Epithelial cell of proximal tubule (primary cell): ENCODE results near the gene ALOX15B. TPM values are rescaled to one million over a fixed set of nuclear protein-coding genes. Genes with fewer than 3 reads are reported as not detected.

Experiments used
- DNase-seq: peaks from one replicate; pipeline ENCODE4 v3.0.0-alpha.2; 2011; ENCODE audit warnings: low read depth
- H3K4me3 ChIP-seq: 2 replicates; pipeline ENCODE4 v1.5.1; 2011; ENCODE audit warnings: low read depth, mild to moderate bottlenecking, low read length
- total RNA-seq: library from RNA; depleted of rRNA; stranded (reverse); fragments of >200 nt; gene quantifications from 2 replicates; pipeline ENCODE4 v1.2.3, GENCODE V29; 2015
- TF ChIP-seq, protein P1 (sequence below): conservative IDR thresholded peaks from 2 replicates; pipeline ENCODE4 v1.5.1; 2012; ENCODE audit warnings: low read depth, mild to moderate bottlenecking, low read length

ALOX15B gene
- total RNA-seq, 1 donor from 2014 or later, result 1.3 TPM

DNA sequence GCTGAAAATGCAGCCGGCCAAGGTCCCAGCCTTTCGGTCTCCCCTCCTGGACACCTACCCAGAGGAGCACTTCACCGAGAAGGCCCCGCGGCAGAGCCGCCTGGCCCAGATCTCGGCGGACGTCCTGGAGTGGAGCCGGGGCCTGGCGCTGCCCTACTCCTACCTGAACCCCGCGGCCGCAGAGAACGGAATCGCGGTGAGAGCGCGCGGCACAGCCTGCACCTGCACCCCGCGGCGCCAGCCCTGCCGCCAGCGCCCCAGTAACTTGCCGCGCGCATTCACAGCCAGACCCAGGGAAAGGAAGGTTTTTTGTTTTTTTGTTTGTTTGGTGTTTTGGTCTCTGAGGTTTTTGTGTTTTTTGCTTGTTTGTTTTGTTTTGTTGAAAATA, 33.5 kb downstream of the ALOX15B start:
- DNase-seq, result no peak
- TF ChIP-seq, protein P1, sequence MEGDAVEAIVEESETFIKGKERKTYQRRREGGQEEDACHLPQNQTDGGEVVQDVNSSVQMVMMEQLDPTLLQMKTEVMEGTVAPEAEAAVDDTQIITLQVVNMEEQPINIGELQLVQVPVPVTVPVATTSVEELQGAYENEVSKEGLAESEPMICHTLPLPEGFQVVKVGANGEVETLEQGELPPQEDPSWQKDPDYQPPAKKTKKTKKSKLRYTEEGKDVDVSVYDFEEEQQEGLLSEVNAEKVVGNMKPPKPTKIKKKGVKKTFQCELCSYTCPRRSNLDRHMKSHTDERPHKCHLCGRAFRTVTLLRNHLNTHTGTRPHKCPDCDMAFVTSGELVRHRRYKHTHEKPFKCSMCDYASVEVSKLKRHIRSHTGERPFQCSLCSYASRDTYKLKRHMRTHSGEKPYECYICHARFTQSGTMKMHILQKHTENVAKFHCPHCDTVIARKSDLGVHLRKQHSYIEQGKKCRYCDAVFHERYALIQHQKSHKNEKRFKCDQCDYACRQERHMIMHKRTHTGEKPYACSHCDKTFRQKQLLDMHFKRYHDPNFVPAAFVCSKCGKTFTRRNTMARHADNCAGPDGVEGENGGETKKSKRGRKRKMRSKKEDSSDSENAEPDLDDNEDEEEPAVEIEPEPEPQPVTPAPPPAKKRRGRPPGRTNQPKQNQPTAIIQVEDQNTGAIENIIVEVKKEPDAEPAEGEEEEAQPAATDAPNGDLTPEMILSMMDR, result no peak

DNA sequence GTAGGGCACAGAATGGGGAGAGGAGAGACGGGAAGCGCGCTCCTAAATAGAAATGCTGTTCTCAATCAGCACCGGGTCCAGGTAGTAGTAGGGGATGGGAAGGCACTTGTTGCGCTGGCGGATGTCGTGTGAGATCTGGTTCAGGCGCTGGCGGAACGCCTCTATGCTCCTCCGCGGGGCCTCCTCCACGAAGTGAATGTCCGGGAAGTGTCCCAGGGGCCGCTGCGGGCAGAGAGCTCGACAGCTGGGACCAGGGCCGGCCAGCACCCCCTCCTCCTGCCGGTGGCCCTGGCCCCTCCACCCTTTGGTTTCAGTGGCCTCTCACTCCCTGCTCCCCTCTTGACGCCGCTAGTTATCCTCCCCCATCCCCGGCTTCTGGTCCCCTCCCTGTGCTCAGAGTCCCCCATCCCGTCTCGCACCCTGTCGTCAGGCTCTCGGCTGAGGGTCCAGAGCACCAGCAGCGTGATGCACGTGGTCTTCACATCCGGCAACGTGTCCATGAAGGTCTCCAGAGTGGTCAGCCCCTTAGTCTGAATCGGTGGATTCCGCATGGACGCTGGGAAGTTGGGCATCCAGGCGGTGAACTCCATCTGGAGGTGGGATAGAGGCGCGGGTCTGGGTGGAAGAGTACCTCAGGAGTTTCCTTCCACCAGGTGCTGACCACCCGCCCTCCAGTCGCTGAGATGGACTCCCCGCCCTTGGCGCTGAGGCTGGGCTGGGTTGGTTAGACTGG, 34.0 kb downstream of the ALOX15B start:
- H3K4me3 ChIP-seq, result no peak overlapping the region
- TF ChIP-seq, protein P1, result no peak
- DNase-seq, result no peak

More for the DNA sequence above, 33.5 kb downstream of the ALOX15B start:
- H3K4me3 ChIP-seq, result no peak overlapping the region

DNA sequence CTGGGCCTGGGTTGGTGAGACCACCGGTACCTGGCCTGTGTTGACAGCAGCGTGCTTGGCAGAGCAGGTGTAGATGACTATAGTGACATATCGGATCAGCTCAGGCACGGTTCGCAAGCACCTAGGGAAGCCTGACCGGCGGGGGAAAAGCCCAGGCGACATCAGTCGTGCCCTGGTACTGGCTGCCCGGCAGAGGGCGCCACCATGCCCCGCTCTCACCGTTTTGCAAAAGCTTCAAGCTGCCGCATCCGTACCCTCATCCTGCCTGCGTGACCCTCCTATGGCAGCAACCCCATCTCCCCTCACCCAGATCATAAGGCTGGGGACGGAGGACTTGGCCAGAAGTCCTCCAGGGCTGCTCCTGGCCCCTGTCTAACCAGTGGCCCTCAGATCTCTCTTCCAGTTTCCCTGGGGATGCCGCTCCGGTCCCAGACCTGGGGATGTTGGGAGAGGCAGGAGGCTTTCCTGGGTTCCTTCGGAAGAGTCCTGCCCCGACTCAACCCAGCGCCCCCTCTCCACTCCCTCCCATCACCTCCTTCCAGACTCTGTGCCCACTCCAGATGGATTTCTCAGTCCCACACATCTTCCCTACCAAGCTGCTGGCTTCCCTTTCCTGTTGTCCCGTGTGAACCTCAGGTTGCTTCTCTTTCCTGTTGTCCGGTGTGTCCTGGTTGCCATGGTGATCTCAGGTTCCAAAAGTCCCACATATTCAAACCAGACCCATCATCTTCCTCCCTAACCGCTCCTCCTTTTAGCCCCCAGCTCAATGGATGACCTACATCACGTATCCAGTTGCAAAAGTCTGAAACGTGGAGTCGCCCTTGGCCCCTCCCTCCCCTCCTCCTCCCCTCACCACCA, 35.0 kb downstream of the ALOX15B start:
- no peak for DNase-seq
- TF ChIP-seq, protein P1, result peak; percentile 88
- H3K4me3 ChIP-seq, result no peak overlapping the region

DNA sequence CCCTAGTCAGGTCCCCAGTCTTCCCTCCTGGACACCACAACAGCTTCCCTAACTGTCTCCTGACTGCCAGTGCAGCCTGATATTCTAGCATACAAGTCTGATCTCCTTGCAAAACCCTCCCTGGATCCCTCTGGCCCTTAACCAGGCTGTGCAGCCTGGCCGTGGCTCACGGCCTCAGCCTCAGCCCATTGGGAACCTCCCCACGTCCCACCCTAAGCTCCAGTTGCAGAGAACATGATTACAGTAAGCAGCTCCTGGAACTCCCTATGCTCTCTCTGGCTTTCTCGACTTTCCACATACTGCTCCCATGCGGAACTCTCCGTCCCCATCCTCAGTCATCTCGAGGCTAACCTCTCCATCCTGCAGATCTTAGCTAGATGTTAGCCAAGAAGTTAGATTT, 35.7 kb downstream of the ALOX15B start:
- no peak for DNase-seq
- TF ChIP-seq, protein P1, result no peak
- H3K4me3 ChIP-seq, result no peak overlapping the region

DNA sequence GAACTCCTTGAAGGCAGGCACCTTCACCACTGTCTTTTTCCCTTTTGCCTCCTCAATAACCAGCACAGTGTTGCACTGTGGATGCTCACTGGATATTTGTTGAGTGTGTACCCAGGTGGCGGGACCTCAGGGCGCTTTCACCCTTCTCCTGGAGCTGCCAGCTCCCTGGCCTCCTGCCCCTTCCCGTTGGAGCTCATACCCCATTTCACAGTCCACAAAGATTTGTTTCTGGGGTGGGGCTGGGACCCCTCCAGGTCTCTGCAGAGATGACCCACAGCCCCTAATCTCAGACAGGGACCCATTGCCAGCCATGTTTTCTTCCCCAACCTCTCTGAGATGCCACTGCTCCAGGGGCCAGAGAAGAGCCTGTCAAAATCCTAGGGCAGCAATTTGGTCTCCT, 36.2 kb downstream of the ALOX15B start:
- no peak overlapping the region for H3K4me3 ChIP-seq
- TF ChIP-seq, protein P1, result no peak
- DNase-seq, result no peak

DNA sequence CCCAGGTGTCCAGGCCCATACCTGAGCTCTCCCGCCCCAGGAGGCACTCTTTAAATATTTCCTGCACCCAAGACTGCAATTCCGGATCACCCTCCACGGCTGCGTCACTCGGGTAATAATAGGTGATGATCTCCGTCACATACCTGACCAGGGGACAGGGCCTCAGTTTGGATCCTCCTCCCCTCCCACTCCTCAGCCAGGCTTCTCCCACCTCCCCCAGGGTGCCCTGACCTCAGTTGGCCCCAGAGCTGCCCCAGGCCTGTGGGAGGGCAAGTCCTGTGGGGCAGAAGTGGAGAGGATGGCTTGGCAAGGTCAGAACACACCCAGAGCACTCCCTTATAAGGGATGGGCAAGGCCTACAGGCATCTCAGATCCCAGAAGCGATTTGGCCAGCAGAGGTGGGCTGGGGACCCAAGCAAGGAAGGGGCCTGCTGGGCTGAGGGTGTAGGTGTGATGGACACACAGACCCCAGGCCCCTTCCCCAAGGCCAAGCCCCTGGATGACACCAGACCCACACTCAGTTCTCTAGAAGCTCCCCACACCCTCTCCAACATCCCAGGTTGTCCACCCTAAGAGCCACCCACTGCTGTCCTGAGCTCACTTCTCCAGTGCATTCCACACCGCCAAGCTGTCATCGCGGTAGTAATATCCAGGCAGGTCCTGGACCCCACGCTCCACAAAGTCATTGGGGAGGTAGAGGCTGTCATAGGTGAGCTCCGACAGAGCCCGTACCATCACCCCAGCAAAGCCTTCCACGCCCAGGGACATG, 36.9 kb downstream of the ALOX15B start:
- TF ChIP-seq, protein P1, result no peak
- H3K4me3 ChIP-seq, result no peak overlapping the region
- no peak for DNase-seq
